G401 (cell line): ENCODE data around the gene EPN1. TPM values are rescaled to one million over a fixed set of nuclear protein-coding genes. Genes with fewer than 3 reads are reported as not detected.
A peak's percentile ranks its signal among the peaks of the same experiment; 100 is the strongest.

Experiments used
- DNase-seq: peaks from one replicate; pipeline ENCODE4 v3.0.0-alpha.2; 2015; ENCODE audit warnings: low spot score
- in situ Hi-C: cut with HindIII; loops from 2 replicates; pipeline ENCODE4 v1.10.0; 2016; ENCODE audit warnings: low sequenced_read_pairs, mixed read lengths
- total RNA-seq: library from RNA; depleted of rRNA; stranded (reverse); fragments of >200 nt; shearing (Covaris generic); gene quantifications from 2 replicates; pipeline ENCODE4 v1.2.3, GENCODE V29; 2014

Gene EPN1
- total RNA-seq, 1 experiment from 2014 or later: 89.1 TPM

DNA sequence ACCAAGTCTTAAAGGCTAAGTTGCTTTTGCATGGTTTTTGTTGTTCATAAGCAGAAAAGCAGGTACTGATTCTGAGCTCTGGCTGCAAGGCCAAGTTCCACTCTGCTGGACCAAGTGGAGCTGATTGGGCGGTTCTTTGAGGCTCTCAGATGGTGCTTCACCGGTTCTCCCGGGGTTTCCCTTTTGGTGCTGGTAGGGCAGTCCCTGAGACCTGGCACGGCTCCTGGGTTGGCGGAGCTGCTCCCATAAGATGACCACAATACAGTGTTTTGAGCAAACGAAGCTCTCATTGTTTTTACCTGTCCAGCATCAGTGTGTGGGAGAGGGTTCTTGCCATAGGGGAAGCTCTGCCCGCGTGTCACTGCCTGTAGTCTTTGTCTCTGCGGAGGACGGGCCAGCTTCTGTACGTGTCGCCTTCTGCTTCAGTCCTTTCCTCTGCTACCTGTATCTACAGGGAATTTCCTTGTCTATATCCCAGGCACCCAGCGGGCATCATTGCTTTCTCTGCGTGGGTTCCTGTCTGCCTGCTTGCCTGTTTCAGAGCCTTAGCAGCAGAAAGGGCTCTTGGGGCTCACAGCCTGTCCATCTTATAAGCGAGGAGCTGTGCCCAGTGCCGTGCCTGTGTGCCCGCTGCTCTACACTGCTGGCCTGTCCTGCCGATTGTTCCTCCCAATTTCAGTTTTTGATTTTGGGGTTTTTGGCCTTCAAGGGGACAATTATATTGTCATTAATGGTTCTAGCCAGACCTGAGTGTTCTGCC, 17.9 kb upstream of the EPN1 start:
- in situ Hi-C loops: no loop called here
- no peak for DNase-seq

DNA sequence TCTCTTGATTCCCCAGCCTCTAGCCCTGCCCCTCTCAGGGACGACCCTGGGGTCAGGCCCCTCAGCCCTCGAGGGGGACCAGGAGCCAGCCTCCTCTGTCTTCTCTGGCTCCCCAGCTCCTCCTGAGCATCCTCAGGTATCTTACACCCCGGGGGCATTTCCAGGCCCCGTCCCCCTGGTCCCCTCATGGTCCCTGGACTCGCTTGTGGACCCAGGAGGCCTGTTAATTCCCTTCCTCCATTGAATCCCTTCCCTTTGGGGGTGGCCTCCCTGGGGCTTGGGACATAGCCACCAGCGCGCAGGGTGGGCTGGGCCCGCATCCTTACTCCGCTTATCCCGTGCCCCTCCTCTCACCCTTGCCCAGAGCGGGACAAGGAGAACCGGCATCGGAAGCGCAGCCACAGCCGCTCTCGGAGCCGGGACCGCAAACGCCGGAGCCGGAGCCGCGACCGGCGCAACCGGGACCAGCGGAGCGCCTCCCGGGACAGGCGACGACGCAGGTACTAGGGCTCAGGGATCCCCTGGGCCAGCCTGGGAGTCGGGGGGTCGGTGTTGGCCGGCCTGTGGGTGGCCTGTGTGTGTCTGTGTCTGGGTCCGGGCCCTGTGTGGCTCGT, 16.1 kb upstream of the EPN1 start:
- DNase-seq: no peak
- in situ Hi-C loops: no loop called here

DNA sequence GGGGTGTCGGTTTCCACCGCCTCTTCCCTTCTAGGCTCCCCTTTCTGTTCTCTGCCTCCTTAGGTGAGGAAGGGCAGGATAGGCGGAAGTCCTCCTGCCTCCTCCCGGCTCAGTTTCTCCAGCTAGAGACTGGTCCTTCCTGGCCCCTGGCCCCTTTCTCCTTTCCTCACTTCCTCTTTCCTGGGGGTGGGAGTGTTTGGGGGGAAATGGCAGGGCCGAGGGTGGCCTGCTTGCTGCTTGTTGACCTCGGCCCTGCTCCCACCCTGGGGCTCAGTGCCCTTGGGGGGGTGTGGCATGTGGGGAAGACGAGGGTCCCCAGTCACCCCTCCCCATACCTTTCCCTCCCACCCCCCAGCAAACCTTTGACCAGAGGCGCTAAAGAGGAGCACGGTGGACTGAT, 15.2 kb upstream of the EPN1 start:
- no peak for DNase-seq
- in situ Hi-C loops: no loop called here

DNA sequence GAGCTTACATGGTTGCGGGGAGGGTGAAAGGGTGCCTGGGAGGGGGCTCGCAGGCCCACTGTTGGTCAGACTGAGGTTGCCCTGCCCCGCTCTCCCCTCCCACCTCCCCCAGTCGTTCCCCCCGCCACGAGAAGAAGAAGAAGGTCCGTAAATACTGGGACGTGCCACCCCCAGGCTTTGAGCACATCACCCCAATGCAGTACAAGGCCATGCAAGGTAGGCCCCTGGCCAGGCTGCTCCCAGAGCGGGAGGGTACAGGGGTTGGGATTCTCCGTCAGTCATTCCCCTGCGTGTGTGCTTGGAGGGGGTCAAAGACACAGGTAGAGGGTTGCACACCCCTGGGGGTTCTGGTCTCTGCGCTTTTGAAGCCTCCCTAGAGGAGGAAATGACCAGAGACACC, 14.6 kb upstream of the EPN1 start:
- no peak for DNase-seq
- in situ Hi-C loops: no loop called here

DNA sequence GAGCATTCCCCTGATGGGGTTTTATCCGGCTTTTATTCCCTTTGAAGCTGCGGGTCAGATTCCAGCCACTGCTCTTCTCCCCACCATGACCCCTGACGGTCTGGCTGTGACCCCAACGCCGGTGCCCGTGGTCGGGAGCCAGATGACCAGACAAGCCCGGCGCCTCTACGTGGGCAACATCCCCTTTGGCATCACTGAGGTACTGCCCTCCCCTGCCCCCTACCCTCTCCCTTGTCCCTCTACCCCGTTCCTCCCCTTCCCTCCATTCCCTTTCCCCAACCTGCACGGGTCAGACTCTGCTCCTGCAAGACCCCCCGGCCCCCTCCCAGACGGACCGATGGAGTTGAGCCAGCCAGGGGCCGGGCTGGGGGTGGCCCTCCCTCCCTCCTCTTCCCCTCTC, 14.0 kb upstream of the EPN1 start:
- in situ Hi-C loops: no loop called here
- no peak for DNase-seq

DNA sequence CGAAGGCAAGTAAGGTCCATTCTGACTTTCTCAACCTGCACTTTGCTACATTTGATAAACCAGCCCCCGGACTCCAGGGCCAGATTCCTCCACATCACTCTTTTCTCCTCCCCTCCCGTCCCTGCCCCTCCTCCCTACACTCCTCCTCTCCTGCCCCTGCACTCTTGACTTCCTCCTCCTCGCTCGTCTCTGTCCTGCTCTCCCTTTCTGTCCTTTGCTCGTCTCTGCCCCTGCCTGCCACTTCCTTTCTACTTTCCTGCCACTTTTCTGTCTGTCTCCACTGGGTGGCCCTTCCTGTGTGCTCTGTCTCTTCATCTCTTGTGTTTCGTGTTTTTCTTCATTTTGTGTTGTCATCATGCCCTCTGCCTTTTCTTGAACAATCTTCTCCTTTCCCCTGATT, 13.2 kb upstream of the EPN1 start:
- DNase-seq: no peak
- in situ Hi-C loops: no loop called here

DNA sequence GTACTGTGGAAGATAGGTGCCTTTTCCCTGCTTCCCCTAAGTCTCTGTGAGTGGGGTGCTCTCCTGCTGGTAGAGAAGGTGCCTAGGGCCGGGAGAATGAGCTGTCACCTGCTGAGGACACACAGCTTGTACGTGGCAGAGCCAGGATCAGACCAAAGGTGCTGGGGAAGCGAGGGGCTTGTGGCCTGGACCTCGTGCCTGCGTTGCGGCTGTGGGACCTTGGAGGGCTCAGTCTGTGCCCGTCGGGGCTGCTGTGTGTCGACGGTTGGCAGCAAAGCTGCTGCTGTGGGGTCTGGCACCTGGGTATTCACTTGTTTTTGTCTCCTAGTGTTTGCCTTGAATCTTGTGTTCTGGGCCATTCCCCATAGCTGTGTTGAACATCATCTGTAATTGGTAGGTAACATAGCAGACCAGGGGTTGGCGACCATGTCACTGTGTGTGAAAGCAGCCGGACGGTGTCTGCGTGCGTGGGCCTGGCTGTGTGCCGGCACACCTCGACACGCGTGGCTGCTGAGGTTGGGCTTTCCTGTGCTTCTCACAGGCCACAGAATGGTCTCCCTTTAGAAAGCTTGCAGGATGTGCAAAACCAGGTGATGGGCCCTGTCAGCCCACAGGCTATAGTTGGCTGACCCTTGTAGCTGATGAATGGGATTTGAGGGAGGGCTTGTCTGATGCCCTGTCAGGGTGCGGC, 11.0 kb upstream of the EPN1 start:
- DNase-seq: no peak
- in situ Hi-C loops: no loop called here

DNA sequence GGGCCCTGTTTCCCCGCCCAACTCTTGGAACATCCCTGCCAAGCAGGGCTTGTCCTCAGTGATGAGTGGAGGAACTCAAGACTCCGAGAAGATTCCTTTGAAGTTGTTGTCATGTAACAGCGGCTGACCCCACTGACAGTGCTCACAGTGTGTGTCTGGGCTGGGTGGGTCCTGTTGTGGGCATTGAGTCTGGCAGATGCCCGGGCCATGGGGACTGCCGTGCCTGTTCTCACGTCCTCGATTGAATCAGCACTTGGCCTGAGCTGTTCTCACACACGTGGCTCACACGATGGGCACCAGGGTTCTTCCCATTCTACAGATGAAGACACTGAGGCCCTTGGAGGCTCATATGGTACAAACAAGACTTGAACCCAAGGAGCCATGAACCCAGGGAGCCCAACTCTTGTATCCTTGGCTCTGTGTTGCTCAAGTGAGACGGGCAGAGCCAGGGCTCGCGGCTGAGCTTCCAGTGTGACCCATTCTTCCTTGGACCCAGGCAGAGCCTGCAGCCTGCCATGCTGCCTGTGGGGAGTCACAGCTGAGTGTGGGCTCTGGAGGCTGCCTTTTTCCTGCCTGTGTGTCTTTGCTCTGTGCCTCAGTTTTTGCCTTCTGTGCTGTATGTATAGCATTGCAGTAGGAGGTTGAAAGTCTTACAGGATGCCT, 8.6 kb upstream of the EPN1 start:
- no peak for DNase-seq
- in situ Hi-C loops: no loop called here

DNA sequence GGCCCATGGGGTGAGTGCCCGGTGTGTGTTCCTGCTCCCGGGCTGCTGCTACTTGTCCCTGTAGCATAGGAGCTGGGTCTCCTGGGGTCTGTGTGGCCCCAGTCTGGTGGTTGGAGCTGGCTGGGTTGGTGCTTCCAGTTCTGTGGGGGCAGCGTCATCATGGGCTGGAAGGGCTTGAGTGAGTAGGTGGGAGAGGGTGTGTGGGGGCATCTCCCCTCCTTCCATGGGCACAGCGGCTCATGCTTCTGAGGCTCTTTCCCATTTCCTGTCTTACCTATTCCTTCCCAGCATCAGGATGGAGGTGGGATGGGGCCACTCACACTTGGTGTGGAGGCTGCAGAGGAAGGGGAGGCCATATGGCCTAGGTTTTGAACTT, 8.0 kb upstream of the EPN1 start:
- no peak for DNase-seq
- in situ Hi-C loops: no loop called here

DNA sequence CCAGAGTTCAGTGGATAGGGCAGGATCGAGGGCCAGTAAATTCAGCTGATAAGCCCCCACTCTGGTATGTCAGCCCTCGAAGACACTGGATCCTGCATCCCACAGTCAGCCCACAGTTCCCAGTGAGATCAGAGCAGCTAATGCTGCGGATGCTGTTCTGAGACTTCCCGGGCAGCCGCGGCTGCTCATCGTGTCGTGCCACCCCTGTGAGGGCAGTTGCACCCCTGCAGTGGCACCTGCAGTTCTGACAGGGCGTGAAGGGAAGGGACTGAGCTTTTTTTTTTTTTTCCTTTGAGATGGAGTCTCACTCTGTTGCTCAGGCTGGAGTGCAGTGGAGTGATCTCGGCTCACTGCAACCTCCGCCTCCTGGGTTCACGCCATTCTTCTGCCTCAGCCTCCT, 7.5 kb upstream of the EPN1 start:
- DNase-seq: no peak
- in situ Hi-C loops: no loop called here

DNA sequence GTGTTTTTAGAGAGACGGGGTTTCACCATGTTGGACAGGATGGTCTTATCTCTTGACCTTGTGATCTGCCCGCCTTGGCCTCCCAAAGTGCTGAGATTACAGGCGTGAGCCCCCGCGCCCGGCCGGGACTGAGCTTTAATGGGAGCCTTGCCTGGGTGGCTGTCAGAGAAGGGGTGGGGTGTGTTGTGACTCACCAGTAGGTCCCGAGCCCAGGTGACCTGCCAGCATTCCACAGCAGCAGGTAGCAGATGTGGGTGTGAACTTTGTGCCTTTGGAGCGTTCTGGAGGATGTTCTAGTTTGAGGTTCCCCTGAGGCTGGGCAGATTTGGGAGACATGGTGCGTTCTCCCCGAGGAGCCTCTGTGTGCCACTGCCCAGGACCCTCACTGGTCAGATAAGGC, 7.1 kb upstream of the EPN1 start:
- in situ Hi-C loops: no loop called here
- DNase-seq: no peak

DNA sequence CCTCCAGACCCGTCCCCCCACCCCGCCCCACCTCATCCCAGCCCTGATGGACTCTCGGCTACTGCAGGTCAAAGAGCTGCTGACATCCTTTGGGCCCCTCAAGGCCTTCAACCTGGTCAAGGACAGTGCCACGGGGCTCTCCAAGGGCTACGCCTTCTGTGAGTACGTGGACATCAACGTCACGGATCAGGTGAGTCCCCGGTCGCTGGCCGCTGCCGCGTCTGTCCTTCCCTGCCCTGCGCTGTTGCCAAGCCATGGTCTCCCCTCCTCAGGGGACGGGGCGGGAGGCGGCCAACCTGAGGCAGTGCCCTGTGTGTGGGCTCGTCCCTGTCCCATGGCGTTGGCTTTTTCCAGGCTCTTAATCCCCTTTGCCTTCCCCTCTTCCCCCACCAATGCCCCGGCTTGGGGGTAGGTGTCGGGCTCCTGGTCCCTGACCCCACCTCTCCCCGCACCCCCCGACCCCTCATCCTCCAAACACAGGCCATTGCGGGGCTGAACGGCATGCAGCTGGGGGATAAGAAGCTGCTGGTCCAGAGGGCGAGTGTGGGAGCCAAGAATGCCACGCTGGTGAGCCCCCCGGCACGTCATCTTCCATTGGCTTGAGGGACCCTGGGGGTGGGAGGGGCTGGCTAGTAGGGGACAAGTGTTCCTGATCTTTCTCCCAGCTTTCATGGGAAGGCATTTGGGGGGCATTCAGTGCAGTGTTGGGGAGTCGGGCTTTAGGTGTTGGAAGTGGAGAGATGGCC, 6.2 kb upstream of the EPN1 start:
- no peak for DNase-seq

DNA sequence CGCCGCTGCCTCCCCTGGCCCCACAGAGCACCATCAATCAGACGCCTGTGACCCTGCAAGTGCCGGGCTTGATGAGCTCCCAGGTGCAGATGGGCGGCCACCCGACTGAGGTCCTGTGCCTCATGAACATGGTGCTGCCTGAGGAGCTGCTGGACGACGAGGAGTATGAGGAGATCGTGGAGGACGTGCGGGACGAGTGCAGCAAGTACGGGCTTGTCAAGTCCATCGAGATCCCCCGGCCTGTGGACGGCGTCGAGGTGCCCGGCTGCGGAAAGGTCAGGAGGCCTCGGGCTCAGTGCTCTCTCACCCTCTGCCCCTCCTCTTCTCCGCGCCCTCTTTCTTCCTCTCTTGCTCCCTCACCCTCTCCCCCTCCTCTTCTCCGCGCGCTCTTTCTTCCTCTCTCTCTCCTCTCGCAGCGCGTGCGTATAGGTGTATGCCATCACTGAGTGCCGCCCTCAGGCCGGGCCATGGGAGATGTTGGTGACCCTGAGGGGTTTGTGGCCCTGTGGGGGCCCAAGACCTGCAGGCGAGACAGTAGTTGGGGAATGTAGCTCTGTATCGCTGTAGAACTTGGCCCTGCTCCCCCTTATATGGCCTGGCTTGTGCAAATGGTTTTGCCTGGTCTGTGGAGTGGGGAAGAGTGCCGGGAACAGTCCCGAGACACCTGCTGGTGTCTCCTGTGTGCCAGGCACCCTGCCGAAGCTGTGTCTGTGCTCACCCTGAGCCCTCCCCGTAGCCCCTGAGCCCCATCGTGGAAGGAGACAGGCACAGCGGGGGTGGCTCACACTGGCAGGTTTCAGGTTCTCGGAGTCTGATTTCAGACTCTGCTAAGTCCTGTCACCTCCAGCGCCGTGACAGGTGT, 5.4 kb upstream of the EPN1 start:
- in situ Hi-C loops: no loop called here

More for the DNA sequence above, 6.2 kb upstream of the EPN1 start:
- in situ Hi-C loops: no loop called here

DNA sequence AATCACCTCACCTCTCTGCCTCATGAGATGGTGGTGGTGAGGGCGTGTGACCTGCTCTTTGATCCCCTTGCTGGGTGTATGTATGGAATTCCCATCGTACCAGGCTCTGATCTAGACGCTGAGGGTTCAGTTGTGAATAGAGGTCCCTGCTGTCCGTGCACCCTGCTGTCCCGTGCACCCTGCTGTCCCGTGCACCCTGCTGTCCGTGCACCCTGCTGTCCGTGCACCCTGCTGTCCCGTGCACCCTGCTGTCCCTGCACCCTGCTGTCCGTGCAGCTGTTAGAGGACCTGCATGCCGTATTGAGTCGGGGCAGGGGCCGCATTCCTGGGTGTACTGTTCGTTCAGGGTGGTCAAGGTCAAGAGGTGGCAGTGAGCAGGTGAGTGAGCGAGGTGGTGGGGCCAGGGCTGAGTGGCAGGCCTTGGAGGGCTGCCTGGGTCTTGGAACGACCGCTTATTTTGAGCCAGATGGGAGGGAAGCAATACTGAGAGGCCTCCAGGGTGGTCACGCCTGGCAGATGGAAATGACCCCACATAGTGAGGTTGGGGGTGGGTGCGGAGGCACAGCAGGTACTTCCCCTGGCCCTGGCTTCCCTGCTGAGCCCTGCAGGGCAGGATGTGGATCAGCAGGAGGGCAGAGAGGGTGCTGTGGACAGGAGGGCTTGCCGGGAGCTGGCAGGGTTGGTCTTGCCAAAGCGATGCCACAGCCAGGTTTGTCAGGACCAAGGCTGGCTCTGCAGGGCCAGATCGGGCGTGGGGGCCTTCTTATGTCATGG, 4.6 kb upstream of the EPN1 start:
- in situ Hi-C loops: no loop called here
- DNase-seq: peak; percentile 60

More for the DNA sequence above, 5.4 kb upstream of the EPN1 start:
- peak; percentile 32 for DNase-seq

DNA sequence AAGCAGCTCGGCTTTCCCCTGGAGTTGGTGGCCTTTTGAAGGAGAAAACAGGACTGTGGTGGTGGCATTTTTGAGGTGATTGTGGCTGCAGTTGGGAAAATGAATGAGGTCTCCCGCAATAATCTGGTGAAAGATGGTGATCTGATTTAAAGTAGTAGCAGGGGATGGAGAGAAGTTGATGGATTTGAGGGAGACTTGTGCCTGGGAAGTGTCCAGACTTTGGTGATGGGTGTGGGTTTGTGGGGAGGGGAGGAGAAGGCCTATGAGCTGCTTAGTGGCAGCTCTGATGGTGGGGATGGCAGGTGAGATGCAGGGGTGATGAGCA, 4.0 kb upstream of the EPN1 start:
- DNase-seq: no peak
- in situ Hi-C loops: no loop called here

DNA sequence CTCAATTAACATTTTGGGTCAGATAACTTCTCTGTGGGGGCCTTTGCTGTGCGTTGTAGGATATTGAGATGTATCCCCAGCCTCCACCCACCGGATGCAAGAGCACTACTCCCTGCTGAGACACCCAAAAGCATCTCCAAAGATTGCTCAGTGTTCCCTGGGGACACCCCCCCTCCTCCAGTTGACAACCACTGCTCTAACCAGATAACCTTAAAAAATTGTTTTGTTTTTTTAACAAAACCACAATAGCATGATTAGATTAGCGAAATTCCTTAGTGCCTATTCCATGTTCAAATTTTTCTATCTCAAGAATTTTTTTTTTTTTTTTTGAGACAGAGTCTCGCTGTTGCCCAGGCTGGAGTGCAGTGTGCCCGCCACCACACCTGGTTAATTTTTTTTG, 2.6 kb upstream of the EPN1 start:
- DNase-seq: no peak
- in situ Hi-C loops: no loop called here

DNA sequence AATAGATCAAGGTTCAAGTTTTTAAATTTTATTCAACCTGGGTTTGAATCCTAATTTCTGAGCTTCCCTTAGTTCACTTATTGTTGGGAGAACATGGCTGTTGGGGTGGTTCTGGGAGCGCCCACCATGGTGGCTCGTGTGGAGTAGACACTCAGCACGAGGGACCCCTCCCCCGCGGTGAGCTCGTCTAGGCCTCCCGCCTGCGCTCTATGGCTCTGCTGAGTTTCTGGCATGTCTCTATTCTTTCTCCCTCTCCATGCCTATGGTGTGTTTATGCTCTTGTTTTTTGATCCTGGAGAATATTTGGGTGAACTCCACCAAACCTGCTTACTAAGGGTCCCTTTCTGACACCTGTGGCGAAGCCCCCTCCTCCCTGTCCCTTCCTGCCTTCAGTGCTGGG, 1.6 kb upstream of the EPN1 start:
- no peak for DNase-seq
- in situ Hi-C loops: no loop called here

DNA sequence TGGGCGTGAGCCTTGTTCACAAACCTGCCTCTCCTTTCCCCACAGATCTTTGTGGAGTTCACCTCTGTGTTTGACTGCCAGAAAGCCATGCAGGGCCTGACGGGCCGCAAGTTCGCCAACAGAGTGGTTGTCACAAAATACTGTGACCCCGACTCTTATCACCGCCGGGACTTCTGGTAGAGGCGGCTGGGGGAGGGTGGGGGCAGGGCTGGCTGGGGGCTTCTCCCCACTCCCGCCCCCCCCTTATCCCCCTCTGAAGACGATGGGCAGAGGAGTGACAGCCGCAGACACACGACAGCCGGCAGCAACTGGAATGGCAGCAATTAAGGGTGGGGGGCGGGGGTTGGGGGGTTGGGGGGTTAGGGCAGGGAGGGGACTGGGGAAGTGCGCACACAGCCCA, 1.1 kb upstream of the EPN1 start:
- DNase-seq: no peak
- in situ Hi-C loops: no loop called here
